Daoy (cell line): ENCODE measurements around the gene HS6ST1. TPM values are rescaled to one million over a fixed set of nuclear protein-coding genes. Genes with fewer than 3 reads are reported as not detected.
"Not testable (repeated sequence)": the region's sequence is repeated elsewhere in the genome, so short reads cannot be mapped to it uniquely, and the experiment has no call there.

Source experiments
- DNase-seq: peaks from one replicate; pipeline ENCODE4 v3.0.0-alpha.2; 2015; ENCODE audit warnings: low read depth
- total RNA-seq: library from RNA; depleted of rRNA; stranded (reverse); fragments of >200 nt; shearing (Covaris generic); gene quantifications from 2 replicates; pipeline ENCODE4 v1.2.3, GENCODE V29; 2014

The HS6ST1 gene
- total RNA-seq, 1 experiment from 2014 or later = 13.0 TPM

DNA sequence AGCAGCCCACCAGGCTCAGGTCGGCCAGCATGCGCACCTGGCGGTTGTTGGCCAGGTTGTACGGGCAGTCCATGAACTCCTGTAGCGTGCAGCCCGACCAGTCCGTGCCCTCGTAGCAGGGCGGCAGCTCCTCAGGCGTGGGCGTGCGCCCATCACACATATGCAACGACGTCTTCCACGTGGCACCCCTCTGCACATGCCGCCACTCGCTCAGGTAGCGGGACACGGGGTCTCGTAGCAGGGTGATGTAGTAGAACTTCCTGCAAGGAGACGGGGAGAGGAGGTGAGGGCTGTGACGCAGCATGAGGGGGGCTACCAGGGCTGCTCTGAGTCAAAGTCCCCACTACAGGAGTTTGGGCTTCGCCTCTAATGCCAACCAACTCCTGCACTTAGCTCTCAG, 50.1 kb downstream of the HS6ST1 start:
- not testable (repeated sequence) for DNase-seq

DNA sequence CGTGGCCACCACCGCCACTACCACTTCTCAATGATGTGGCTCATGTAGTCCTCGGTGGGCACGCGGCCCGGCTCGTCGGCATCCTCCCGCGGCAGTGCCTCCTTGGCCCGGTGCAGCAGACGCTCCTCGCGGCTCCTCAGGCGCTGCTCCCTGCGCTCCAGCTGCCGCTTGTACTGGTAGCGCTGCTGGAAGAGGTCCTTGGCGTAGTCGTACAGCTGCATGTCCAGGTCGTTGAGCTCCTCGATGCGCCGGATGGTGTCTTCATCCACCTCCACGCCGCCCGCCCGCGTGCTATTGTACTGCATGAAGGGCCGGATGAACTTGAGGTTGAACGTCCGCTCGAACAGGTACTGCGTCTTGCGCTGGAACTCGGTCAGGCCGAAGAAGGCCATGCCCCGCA, 50.5 kb downstream of the HS6ST1 start:
- not testable (repeated sequence) for DNase-seq

DNA sequence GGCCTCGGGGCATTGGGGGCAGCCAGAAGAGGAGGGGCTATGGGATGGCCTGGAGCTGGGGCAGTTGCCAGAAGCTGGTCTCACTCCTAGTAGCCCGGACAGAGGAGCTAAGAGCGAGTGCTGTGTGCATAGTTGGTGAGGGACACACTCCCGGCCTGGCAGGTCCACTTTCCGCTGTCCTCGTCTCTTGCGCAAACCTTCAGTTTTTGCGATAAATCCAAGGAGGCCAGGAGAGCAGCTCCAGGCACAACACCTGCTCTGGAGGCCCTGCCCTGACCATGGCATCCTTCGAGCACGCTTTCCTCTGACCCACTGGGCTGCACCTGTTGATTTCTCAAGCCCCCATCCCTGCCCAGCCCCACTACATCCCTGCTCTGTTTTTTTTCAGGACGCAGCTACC, 51.0 kb downstream of the HS6ST1 start:
- DNase-seq = not testable (repeated sequence)

DNA sequence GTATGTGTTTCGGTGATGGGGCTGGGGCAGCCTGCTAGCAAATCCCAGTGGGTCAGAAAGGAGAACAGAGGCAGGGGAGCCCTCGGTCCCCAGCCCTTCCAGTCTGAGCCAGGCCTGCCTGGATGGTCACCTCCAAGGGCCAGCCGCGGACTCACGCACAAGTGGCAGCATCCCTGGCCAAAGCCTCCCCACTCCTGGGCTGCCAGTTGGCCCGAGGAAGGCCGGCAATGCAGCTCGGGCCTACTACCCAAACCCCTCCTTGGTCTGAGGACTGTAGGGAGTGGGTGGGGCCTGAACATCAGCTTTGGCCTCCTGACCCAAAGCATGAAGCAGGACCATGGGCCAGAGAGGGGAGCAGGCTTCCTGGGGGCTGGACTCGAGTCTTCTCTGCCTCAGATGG, 51.5 kb downstream of the HS6ST1 start:
- not testable (repeated sequence) for DNase-seq

DNA sequence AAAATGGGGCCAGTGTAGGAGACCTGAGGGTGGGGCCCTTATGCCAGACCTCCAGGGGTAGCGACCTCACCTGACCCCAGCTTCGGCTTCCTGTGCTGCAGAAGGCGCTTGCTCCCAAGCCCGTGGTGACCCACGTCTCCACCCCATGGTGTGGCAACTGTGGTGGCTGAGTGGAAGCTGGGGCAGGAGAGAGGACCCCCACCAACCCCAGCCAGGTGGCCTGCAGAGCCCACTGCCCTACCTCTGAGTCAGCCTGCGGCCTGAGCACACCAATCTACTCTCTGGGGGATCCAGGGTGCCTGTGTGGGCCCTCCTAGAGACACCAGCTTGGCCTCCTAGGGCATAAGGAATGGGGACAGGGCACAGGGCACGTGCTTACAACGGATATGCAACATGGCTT, 52.2 kb downstream of the HS6ST1 start:
- DNase-seq = not testable (repeated sequence)

DNA sequence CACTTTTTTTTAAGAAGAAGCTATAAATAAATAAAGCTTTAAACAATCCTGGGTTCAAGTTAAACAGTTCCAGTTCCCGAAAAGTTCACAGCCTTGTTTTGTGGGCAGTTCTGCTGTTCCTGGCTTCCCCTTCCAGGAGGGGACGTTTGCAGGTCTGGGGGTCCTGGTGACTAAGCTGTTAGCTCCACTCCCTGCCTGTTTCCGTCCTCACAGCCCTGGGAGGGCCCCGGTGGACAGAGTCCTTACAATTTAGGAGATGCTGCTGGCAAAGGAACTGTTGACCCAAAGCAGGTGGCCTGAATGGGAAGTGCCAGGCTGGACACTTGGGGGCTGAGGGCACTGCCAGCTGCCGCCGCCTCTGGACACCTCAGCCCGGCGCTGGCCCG, 53.1 kb downstream of the HS6ST1 start:
- not testable (repeated sequence) for DNase-seq

DNA sequence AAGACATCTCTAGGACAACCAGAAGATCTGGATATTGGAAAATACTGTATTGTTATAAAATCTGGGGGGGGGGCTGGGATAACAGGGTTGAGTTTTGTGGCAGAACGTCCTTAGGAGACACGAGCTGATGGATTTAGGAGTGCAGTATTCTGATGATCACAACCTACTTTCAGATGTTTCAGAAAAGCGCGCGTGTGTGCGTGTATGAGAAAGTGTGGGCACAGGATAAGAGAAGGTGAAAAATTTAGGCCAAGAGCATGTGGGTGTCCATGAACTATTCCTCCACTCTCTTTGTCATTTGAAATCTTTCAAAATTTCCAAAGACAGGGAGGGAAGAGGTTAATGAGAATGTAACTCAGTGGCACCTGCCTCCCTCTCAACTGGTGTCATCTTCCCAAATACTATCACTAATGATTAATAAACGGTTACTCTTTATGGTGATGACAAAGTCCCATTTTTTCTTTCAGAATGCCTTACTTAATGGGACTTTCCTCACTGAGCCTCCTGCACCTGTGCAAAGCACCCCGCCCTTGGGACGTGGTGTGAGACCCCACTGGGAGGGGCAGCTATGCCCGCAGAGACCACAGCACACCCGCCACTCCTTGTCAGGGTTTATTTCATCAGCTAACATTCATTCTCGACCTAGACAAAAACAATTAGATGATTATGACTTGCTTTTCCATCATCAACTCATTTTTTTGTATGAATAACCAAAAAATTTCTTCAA, 53.6 kb downstream of the HS6ST1 start:
- DNase-seq = no peak

DNA sequence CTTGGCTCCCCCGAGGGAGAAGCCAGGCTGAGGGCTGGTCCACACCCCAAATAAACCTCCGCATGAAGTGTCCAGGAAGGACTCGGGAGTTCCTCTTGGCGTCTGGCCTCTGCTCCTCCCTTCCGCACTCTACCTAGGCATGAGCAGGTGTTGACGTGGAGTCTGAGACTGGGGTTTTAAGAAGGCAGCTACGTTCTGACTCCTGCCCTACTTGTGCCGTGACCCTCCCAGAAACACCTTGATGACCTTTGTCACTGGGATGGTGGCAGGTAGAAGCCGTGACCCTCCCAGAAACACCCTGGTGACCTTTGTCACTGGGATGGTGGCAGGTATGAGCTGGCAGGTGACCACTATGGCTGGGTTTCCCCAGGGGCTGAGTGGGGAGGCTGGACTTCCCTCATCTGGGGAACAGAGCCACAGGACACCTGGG, 54.8 kb downstream of the HS6ST1 start:
- no peak for DNase-seq

DNA sequence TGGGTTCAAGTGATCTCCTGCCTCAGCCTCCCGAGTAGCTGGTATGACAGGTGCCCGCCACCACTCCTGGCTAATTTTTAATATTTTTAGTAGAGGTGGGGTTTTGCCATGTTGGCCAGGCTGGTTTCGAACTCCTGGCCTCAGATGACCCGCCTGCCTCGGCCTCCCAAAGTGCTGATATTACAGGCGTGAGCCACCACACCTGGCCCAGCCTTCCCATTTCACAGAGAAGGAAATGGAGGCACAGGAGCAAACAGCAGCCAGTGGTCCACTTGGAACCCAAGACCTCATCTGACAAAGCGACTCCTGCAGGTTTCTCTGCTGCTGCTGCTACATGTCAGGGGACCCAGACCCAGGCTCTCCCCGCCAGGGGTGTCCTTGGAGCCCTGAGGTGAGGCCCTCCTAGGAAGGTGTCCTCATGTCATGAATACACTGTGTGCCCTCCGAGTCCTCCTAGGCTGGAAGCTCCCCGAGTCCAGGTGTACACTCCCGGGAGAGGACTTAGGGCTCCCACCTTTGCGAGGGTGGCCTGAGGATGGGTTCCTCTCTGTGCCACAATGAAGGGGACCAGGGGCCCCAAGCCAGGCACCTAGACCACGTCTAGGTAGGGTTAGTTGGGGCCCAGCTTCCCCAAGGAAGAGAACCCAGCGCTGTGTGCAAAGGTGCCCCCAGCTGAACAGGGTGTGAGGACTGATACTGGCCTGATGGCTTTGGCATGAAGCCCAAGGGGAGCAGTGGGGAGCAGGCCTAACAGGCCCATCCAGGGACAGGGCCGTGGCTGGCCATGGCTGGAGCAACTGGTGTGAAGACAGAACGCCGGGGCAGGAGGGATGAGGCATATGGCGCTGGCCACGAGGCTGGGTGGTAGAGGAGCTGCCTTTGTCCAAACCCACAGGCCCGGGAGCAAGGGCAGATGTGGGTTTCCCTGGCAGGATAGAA, 56.1 kb downstream of the HS6ST1 start:
- no peak for DNase-seq

DNA sequence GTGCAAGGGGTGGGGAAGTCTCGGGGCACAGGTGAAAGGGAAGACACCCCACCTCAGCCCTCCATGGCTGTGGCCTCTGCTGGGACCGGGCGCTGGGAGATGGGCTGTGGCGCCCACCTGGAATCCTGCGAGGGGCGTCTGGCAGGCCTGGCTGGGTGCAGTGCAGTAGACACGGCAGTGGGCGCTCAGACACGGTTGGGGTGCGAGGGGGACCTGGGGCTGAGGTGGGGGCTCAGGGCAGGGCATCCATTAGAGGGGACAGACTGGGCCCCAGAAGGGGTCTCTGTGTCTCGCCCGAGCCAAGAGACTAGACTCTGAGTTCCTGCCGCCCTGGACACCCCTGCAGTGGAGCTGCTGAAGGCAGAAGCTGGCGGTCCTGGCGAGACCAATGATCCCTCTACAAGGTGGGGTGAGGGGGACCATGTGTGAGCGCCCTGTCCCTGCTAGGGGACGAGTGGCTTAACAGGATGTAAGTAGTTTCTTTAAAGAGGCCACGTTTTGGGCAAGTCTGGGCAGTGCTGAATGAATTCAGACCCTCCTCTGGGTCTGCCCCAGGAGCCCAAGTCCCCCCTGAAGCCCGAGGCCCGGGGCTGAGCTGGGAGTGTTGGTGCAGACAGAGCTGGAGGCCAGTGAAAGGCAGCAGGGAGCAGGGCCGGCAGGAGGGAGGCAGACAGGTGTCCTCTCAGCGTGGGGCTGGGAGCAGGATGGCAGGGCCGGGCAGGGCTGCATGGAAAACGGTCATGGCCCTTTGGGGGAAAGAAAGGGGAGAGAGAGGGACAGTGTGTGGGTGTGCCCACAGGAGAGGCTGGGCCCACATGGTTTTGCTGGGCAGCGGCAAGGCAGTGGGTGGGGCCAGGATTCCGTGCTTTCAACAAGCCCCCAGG, 57.2 kb downstream of the HS6ST1 start:
- DNase-seq = no peak

DNA sequence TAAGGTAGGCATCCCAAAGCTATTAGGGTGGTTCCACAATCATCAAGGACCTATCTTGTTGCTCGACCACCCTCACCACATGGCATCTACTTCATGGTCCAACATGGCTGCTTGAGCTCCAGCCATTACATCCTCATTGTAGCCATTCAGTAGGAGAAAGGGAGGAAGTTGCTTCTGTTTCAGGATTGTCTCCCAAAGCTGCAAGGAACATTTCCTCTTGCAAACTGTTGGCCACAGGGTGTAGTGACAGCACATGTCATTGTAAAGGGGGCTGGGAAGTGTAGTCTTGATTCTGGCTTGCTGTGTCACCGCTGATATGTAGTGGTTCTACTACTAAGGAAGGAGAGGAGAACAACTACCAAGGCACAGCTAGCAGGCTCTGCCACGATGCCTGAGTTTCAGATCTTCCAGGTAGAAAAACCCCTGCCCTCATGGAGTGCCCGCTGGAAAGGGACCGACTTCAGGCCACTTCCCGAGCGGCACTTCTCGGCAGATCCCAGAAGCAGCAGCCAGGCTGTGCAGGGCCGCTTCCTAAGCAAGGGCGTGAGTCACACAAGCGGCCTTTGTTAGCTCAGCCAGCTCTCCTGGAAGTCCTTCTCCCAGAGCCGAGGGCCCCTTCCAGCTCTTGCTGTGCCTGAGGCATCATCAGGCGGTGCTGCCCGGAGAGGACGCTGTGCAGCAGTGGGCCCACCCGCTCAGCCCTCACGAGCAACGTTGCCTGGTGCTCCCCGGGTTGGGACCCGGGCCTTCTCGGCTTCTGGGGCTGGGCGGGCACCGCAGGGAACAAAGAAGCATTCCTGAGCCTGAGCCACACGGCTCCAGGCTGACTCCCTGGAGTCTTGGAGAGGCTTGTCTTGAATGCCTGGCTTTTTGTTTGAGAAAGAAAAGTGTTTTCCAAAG, 58.2 kb downstream of the HS6ST1 start:
- peak; percentile 88 for DNase-seq

DNA sequence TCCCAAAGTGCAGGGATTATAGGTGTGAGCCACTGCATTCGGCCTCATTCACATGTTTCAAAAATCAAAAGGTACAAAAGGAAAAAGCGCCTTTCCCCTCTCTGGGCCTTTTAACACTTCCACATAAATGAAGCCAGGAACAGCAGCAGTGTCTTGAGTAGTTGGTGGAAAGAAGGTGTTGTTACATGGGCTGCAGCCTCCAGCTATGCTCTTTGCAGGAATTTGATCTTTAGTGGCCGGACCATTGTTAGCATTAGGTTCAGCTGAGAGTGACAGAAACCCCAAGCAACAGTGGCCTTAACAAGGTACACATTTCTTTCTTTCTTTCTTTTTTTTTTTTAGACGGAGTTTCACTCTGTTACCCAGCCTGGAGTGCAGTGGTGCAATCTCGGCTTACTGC, 59.1 kb downstream of the HS6ST1 start:
- no peak for DNase-seq

DNA sequence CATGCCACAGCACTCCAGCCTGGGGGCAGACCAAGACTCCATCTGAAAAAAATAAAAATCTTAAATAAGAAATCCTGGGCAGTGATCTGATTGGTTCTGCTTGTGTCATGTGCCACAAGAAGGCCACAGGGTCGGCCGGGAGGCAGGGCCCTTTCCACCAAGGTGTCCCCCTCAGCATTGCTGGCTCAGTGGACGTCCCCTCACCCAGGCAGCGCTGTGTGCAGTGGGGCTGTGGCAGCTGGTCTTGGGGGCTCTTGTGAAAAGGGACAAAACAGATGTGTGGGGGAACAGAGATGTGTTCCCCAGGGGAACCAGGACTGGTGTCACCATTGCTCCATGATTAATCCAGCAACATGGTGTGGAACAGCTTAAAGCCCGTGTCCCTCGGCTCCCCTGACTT, 60.5 kb downstream of the HS6ST1 start:
- no peak for DNase-seq

DNA sequence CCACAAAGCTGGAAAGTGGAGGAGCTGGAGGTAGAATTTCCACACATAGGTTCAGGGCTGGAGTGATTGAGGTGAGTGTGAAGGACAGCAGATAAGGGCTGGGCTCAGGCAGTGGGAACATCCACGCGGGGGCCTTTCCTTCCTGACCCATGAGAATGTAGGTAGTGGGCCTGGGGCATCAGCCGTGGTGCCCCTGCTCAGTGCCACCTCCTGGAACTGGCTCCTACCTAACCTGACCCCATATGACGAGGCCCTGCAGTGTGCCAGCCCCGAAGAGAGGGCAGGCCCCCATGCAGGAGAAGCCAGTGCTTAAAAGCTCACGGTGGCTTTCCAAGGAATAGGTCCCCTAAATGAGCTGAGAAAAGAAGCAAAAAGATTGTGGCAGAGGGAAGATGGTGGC, 66.2 kb downstream of the HS6ST1 start:
- DNase-seq = no peak

DNA sequence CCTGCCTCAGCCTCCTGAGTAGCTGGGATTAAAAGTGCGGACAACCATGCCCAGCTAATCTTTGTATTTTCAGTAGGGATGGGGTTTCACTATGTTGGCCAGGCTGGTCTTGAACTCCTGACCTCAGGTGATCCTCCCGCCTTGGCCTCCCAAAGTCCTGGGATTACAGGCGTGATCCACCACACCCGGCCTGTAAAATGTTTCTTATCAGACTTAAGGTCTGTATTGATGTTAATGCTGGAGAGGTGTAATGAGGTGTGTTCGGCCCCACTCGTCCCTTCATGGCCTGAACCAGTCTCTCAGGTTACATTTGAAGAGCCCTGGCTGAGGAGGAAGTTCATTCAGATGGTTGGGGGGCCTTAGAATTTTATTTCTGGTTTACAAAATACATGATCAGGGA, 66.6 kb downstream of the HS6ST1 start:
- DNase-seq = not testable (repeated sequence)

DNA sequence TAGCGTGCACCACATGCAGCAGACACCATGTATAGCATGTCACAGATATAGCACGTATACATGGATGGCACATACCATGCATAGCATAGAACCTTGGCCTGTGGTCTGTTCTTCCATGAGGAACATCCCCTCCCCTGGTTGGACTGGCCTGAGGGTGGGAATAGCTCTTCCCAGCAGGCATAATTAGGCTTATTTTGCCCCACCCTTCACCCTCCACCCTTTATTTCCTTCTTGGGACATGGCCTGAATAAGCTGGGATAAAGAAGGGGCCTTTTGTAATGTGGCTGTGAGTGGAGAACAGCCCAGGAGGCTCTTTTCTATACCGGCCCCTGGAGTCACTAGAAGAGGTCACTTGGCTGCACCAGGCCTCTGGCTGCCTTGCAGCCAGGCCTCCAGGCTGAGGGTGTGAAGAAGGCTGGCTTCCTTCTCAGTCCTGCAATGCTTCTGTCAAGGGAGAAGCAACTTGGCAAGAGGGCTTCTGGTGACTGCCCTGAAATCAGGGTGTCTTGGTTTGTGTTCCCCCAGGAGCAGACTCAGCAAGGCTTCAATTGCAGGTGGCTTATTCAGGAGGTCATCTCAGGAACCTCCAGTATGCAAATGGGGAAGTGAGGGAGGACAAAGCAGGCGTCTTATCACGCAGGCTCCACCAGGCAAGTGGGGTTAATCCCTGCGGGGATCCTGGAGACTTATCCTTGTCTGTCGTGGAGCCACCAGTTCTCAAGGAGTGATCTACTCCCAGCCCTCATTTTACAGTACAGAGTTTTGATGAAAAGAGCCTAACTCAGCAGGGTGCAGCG, 68.2 kb downstream of the HS6ST1 start:
- no peak for DNase-seq

DNA sequence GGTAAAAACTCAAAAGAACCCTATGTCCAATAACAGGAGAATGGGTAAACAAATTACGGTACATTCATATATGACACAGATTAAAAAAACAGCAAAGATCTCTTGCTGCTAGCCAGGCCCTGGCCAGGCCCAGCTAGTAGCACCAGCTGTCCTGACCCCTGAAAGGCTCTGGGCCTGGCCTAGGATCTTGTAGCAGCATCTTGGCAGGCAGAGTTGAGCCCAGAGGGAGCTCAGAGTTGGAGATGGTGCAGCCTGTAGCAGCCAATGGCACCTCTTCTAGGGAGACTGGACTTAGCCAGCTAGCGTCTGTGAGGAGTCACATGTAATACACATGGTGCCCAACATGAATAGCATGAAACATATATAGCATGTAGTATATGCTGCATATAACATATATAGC, 69.1 kb downstream of the HS6ST1 start:
- DNase-seq = no peak

DNA sequence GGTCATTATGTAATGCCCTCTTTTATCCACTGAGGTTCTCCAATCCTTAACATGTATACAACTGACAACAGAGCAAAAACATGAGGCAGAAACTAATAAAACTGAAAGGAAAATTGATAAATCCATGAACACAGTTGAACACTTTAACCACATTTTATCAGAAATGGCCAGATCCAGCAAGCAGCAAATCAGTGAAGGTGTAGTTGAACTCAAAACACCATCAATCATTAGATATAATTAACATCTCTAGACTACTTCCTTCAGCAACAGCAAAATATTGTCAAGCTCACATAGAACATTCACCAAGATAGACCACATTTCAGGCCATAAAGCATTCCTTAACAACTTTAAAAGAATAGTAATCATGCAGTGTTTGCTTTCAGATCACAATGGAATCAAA, 72.9 kb downstream of the HS6ST1 start:
- DNase-seq = no peak

DNA sequence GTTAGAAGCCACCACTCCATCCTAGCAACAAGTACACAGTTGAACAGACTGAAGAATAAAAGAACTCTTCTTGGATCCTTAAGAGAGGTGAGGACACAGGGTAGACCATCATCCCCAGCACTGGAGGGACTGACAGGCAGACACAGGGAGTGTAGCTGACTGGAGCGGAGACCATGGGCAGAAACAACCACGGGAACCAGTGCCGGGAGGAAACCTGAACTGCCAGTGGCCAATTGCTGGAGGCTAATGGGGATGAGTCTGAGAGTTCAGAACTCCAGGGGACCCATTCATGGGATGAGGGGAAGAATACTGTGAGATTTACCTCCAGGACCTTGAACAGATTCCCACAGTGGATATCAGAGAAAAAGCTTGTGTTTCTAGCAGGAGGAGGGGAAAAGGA, 76.8 kb downstream of the HS6ST1 start:
- no peak for DNase-seq
